Peyer's patch (tissue), 4 donors: ENCODE data around the gene RAD52. TPM values are rescaled to one million over a fixed set of nuclear protein-coding genes. Genes with fewer than 3 reads are reported as not detected.

ENCODE experiments used
- DNase-seq, 3 donors: peaks; one replicate each; pipeline ENCODE4 v3.0.0-alpha.2; 2017 to 2019
- H3K27ac ChIP-seq, 4 donors: fragments of 200-600 bp; sonication (generic); one replicate each; pipeline ENCODE4 v1.5.1; 2016 to 2019
- H3K27me3 ChIP-seq, 2 donors: fragments of 200-600 bp; sonication (generic); one replicate each; pipeline ENCODE4 v1.5.1; 2019
- H3K36me3 ChIP-seq, 3 donors: fragments of 200-600 bp; sonication (generic); one replicate each; pipeline ENCODE4 v1.5.1; 2016 to 2019
- H3K4me1 ChIP-seq, 4 donors: fragments of 200-600 bp; sonication (generic); one replicate each; pipeline ENCODE4 v1.5.1; 2016 to 2019
- H3K4me3 ChIP-seq, 4 donors: fragments of 200-600 bp; sonication (generic); 1 replicate in 3 of 4; 2 replicates in 1 of 4; pipeline ENCODE4 v1.5.1; 2016 to 2019; ENCODE audit warnings: mild to moderate bottlenecking in 1 of 4
- H3K9me3 ChIP-seq, 4 donors: fragments of 200-600 bp; sonication (generic); one replicate each; pipeline ENCODE4 v1.5.1; 2016 to 2019; ENCODE audit warnings: mild to moderate bottlenecking in 1 of 4
- CTCF ChIP-seq, 6 experiments: fragments of 450-650 bp in 4 of 6; fragments of 200-600 bp in 2 of 6; sonication (generic) in 1 of 6; IDR thresholded peaks; one replicate each; pipeline ENCODE4 v1.5.1; 2017 to 2019; ENCODE audit warnings: antibody characterized with exemption in 6 of 6, mild to moderate bottlenecking in 3 of 6, moderate library complexity in 1 of 6
- POLR2A ChIP-seq, 2 donors: fragments of 450-650 bp; IDR thresholded peaks; one replicate each; pipeline ENCODE4 v1.5.1; 2017; ENCODE audit warnings: antibody characterized with exemption in 2 of 2, mild to moderate bottlenecking in 2 of 2, moderate library complexity in 2 of 2
- total RNA-seq, 4 donors: library from RNA; depleted of rRNA; stranded (reverse); fragments of >200 nt; gene quantifications; one replicate each; pipeline ENCODE4 v1.1.0, GENCODE V29; 2016

Gene RAD52
- total RNA-seq, 4 donors from 2014 or later = 14.2 to 59.4 (median 25.3) TPM

- no peak for DNase-seq
- Histone ChIP-seq H3K9me3 (no peaks in the 10 kb centered on the region), H3K4me3 (no peak overlapping the region), H3K27ac (no peak overlapping the region), H3K27me3 (no peaks in the 10 kb centered on the region), H3K4me1 (no peaks in the 10 kb centered on the region), H3K36me3 (no peaks in the 10 kb centered on the region)
- TF ChIP-seq CTCF (IDR thresholded peaks at IDR 0.05) (no peak), POLR2A (IDR thresholded peaks at IDR 0.05) (no peak)
Observed at GRCh38 chr12:958588-959123, 9.2 kb upstream of the RAD52 start.

GRCh38 chr12:955939-956338 is 6.4 kb upstream of the RAD52 start:
- no peaks in the 10 kb centered on the region for H3K27me3 ChIP-seq
- H3K9me3 ChIP-seq = no peaks in the 10 kb centered on the region
- H3K27ac ChIP-seq = no peak overlapping the region
- no peak overlapping the region for H3K4me3 ChIP-seq
- no peak for DNase-seq
- TF ChIP-seq POLR2A (IDR thresholded peaks at IDR 0.05) = no peak
- no peak for TF ChIP-seq CTCF (IDR thresholded peaks at IDR 0.05)
- no peaks in the 10 kb centered on the region for H3K36me3 ChIP-seq
- no peaks in the 10 kb centered on the region for H3K4me1 ChIP-seq

GRCh38 chr12:954741-955140 is 5.2 kb upstream of the RAD52 start:
- Histone ChIP-seq H3K9me3 (no peaks in the 10 kb centered on the region), H3K4me1 (no peaks in the 10 kb centered on the region), H3K27me3 (no peaks in the 10 kb centered on the region), H3K36me3 (no peaks in the 10 kb centered on the region), H3K4me3 (no peak overlapping the region), H3K27ac (no peak overlapping the region)
- TF ChIP-seq POLR2A (IDR thresholded peaks at IDR 0.05) (no peak), CTCF (IDR thresholded peaks at IDR 0.05) (no peak)
- no peak for DNase-seq

GRCh38 chr12:953776-954175 is 4.3 kb upstream of the RAD52 start:
- H3K27me3 ChIP-seq = no peaks in the 10 kb centered on the region
- H3K36me3 ChIP-seq = no peaks in the 10 kb centered on the region
- H3K27ac ChIP-seq = no peak overlapping the region
- DNase-seq = no peak
- no peak overlapping the region for H3K4me3 ChIP-seq
- no peak for TF ChIP-seq POLR2A (IDR thresholded peaks at IDR 0.05)
- no peak for TF ChIP-seq CTCF (IDR thresholded peaks at IDR 0.05)
- no peaks in the 10 kb centered on the region for H3K9me3 ChIP-seq
- no peaks in the 10 kb centered on the region for H3K4me1 ChIP-seq

GRCh38 chr12:951176-951575 is 1.7 kb upstream of the RAD52 start:
- DNase-seq = no peak
- Histone ChIP-seq H3K27me3 (no peaks in the 10 kb centered on the region), H3K36me3 (no peaks in the 10 kb centered on the region), H3K9me3 (no peaks in the 10 kb centered on the region), H3K4me1 (peaks cover 0 to 9% (median 0%) of the 10 kb centered on the region in 4 donors), H3K27ac (no peak overlapping the region), H3K4me3 (no peak overlapping the region)
- TF ChIP-seq CTCF (IDR thresholded peaks at IDR 0.05) (no peak), POLR2A (IDR thresholded peaks at IDR 0.05) (no peak)

- peaks cover 0 to 9% (median 0%) of the 10 kb centered on the region in 4 donors for H3K4me1 ChIP-seq
- H3K4me3 ChIP-seq = peak overlapping the region in 3 of 4 donors; percentile 53 to 84 (median 76)
- TF ChIP-seq CTCF (IDR thresholded peaks at IDR 0.05) = no peak
- no peaks in the 10 kb centered on the region for H3K27me3 ChIP-seq
- no peaks in the 10 kb centered on the region for H3K9me3 ChIP-seq
- peak overlapping the region in 2 of 4 donors; percentile 88 to 91 for H3K27ac ChIP-seq
- peaks cover 0 to 4% (median 0%) of the 10 kb centered on the region in 3 donors for H3K36me3 ChIP-seq
- DNase-seq = peak in 1 of 3 donors; percentile 49
Observed at GRCh38 chr12:948238-948637, 1.3 kb downstream of the RAD52 start.
